ENCODE data around the gene TMEM60. TPM values are rescaled to one million over a fixed set of nuclear protein-coding genes. Genes with fewer than 3 reads are reported as not detected.

The TMEM60 gene
- total and polyA plus RNA-seq, 2 of the 13 experiments (the other 11 are each of a cell fraction or from before 2014, with no cell fraction given) = 25.6 to 27.7 TPM

DNA sequence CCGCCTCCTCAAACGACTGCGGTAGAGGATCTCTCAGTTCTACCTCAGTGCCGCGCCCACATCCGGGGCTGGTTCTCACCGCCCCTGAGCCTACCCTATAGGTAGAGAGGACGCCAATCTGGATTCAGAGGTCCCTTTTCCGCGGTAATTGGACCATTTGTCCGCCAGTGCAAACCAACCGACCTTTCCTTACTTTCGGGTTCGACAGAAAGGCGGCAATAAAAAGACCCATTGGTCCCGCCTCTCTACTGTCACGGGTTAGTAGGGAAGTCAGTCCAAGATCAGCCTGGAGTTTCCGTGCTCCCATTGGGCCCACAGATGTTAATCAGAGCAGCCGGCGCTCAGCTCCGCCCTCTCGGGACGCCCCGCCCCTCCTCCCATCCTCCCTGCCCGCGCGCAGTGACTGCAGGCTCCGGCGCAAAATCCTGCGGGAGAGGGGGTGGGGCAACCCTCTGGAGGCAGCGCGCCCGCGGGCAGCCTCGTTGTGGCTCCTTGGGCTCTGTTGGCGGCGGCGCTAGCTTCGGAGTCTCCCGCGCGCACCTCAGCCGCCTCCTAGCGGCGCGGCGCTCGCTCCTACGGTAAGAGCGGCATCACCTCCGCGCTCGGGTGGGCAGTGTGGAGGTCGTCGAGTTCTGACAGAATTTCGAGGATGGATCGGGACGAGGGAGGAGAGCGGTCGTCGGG lies at the start of gene TMEM60, which contains the start of gene PHTF2 (continued):
- TF ChIP-seq ZNF776 (CRISPR knock-in tag; IDR thresholded peaks at IDR 0.05) (no peak), ELF1 (CRISPR knock-in tag; IDR thresholded peaks at IDR 0.05) (peak; percentile 60), HOMEZ (CRISPR knock-in tag; IDR thresholded peaks at IDR 0.05; ENCODE audit: low read depth) (0 out of 2 replicates have a peak, but pooled peaks have one; percentile 46), PPARG (CRISPR knock-in tag; conservative IDR thresholded peaks at IDR 0.05) (no peak), ZNF570 (CRISPR knock-in tag; IDR thresholded peaks at IDR 0.05; ENCODE audit: borderline replicate concordance) (0 out of 2 replicates have a peak, but pooled peaks have one; percentile 36), ZNF33B (CRISPR knock-in tag; IDR thresholded peaks at IDR 0.05) (peak; percentile 67; the same call in 1 of the 2 replicates), FOSL1 (CRISPR knock-in tag; IDR thresholded peaks at IDR 0.05; ENCODE audit: borderline replicate concordance) (no peak), ZNF83 (CRISPR knock-in tag; IDR thresholded peaks at IDR 0.05; ENCODE audit: borderline replicate concordance) (no peak), KDM3A (CRISPR knock-in tag; IDR thresholded peaks at IDR 0.05; ENCODE audit: low read depth) (peak; percentile 46; the same call in 1 of the 2 replicates), FOXC1 (CRISPR knock-in tag; IDR thresholded peaks at IDR 0.05; ENCODE audit: borderline replicate concordance) (no peak), RXRB (CRISPR knock-in tag; IDR thresholded peaks at IDR 0.05; ENCODE audit: borderline replicate concordance) (peak; percentile 30), KLF11 (CRISPR knock-in tag; IDR thresholded peaks at IDR 0.05) (0 out of 2 replicates have a peak, but pooled peaks have one; percentile 29), ZNF816 (CRISPR knock-in tag; IDR thresholded peaks at IDR 0.05; ENCODE audit: borderline replicate concordance) (peak; percentile 33; the same call in 1 of the 2 replicates), ZNF749 (CRISPR knock-in tag; IDR thresholded peaks at IDR 0.05; ENCODE audit: borderline replicate concordance) (no peak), ZNF780A (CRISPR knock-in tag; IDR thresholded peaks at IDR 0.05) (0 out of 2 replicates have a peak, but pooled peaks have one; percentile 66), MATR3 (CRISPR knock-in tag; IDR thresholded peaks at IDR 0.05) (no peak), ZNF574 (CRISPR knock-in tag; IDR thresholded peaks at IDR 0.05) (peak; percentile 70), RNF2 (conservative IDR thresholded peaks at IDR 0.05; ENCODE audit: low read depth) (0 out of 2 replicates have a peak, but pooled peaks have one; percentile 39), ZNF709 (CRISPR knock-in tag; IDR thresholded peaks at IDR 0.05) (peak; percentile 63; the same call in 1 of the 2 replicates), NFE2 (CRISPR knock-in tag; IDR thresholded peaks at IDR 0.05) (no peak), ZBTB38 (CRISPR knock-in tag; IDR thresholded peaks at IDR 0.05) (no peak; the same call in 1 of the 2 replicates), CC2D1A (CRISPR knock-in tag; IDR thresholded peaks at IDR 0.05) (no peak), AHR (CRISPR knock-in tag; IDR thresholded peaks at IDR 0.05) (no peak), PCBP2 (optimal IDR thresholded peaks at IDR 0.05; ENCODE audit: low read depth, low read length, poor library complexity, severe bottlenecking) (no peak), ZSCAN29 (CRISPR knock-in tag; conservative IDR thresholded peaks at IDR 0.05) (0 out of 2 replicates have a peak, but pooled peaks have one; percentile 53)
- TF ChIP-seq, protein P1, sequence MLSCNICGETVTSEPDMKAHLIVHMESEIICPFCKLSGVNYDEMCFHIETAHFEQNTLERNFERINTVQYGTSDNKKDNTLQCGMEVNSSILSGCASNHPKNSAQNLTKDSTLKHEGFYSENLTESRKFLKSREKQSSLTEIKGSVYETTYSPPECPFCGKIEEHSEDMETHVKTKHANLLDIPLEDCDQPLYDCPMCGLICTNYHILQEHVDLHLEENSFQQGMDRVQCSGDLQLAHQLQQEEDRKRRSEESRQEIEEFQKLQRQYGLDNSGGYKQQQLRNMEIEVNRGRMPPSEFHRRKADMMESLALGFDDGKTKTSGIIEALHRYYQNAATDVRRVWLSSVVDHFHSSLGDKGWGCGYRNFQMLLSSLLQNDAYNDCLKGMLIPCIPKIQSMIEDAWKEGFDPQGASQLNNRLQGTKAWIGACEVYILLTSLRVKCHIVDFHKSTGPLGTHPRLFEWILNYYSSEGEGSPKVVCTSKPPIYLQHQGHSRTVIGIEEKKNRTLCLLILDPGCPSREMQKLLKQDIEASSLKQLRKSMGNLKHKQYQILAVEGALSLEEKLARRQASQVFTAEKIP (CRISPR knock-in tag; IDR thresholded peaks at IDR 0.05; ENCODE audit: borderline replicate concordance) = no peak

Data from HepG2 (cell line).